Fibroblast of the aortic adventitia (primary cell): ENCODE results near the gene FAM107A. TPM values are rescaled to one million over a fixed set of nuclear protein-coding genes. Genes with fewer than 3 reads are reported as not detected.

Experiments used
- DNase-seq: peaks from one replicate; pipeline ENCODE4 v3.0.0-alpha.2; 2010; ENCODE audit warnings: low read depth
- H3K4me3 ChIP-seq: 2 replicates; pipeline ENCODE4 v1.5.1; 2011; ENCODE audit warnings: low read depth, mild to moderate bottlenecking, control low read depth, low read length, moderate library complexity
- total RNA-seq: library from RNA; depleted of rRNA; stranded (reverse); fragments of >200 nt; gene quantifications from 2 replicates; pipeline ENCODE4 v1.2.3, GENCODE V29; 2012; ENCODE audit warnings: low replicate concordance
- TF ChIP-seq, protein P1 (sequence below): IDR thresholded peaks from 2 replicates; pipeline ENCODE4 v1.5.1; 2011; ENCODE audit warnings: mild to moderate bottlenecking, low read length, control low read depth, inconsistent platforms; ENCODE audit not compliant: insufficient read depth

The FAM107A gene
- total RNA-seq, 1 donor, result 0.54 TPM

DNA sequence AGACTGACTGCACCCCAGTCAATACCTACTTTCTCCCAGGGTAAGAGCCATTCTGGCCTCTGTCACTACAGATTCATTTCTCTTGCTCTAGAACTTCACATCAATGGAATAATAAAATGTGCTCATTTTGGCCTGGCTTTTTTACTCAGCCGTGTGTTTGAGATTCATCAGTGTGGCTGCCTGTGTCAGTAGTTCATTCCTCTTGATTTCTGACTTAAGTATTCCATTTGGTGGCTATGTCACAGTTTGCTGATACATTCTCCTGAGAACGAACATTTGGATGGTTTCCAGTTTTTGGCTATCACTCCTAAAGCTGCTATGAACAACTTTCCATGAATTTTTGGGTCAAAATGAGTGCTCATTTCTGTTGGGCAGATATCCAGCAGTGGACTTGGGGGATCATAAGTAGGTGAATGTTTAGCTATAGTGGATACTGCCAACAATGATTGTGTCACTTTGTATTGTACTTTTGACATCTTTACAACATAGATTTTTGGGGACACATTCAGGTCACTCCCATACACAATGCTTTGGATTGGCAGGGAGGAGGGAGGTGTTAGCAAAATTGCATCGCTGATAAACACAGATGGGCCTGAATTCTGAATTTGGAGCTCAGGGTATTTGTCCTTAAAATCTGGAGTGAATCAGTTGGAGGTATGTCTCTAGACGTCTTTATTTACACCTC lies 19.8 kb upstream of the FAM107A start:
- no peak overlapping the region for H3K4me3 ChIP-seq
- TF ChIP-seq, protein P1, sequence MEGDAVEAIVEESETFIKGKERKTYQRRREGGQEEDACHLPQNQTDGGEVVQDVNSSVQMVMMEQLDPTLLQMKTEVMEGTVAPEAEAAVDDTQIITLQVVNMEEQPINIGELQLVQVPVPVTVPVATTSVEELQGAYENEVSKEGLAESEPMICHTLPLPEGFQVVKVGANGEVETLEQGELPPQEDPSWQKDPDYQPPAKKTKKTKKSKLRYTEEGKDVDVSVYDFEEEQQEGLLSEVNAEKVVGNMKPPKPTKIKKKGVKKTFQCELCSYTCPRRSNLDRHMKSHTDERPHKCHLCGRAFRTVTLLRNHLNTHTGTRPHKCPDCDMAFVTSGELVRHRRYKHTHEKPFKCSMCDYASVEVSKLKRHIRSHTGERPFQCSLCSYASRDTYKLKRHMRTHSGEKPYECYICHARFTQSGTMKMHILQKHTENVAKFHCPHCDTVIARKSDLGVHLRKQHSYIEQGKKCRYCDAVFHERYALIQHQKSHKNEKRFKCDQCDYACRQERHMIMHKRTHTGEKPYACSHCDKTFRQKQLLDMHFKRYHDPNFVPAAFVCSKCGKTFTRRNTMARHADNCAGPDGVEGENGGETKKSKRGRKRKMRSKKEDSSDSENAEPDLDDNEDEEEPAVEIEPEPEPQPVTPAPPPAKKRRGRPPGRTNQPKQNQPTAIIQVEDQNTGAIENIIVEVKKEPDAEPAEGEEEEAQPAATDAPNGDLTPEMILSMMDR, result no peak
- no peak for DNase-seq

DNA sequence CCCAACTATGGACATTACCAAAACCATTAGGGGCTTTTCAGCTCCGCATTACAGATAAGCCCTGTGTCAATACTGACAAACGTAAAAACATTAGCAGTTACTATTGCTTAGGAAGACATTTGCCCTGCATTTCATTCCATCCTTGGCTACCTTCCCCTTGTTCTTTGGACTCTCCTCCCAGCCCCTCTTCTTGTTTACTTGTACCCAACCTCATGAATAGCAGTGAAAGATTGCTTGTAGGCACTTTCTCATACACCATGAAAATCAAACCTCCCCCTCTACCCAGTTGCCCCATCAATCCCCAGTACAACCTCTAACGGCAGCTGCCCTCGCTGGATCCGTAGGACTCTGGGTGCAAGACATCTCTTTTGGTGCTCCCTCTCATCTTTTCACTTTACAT lies 16.9 kb upstream of the FAM107A start:
- no peak overlapping the region for H3K4me3 ChIP-seq
- DNase-seq, result no peak
- TF ChIP-seq, protein P1, result no peak

DNA sequence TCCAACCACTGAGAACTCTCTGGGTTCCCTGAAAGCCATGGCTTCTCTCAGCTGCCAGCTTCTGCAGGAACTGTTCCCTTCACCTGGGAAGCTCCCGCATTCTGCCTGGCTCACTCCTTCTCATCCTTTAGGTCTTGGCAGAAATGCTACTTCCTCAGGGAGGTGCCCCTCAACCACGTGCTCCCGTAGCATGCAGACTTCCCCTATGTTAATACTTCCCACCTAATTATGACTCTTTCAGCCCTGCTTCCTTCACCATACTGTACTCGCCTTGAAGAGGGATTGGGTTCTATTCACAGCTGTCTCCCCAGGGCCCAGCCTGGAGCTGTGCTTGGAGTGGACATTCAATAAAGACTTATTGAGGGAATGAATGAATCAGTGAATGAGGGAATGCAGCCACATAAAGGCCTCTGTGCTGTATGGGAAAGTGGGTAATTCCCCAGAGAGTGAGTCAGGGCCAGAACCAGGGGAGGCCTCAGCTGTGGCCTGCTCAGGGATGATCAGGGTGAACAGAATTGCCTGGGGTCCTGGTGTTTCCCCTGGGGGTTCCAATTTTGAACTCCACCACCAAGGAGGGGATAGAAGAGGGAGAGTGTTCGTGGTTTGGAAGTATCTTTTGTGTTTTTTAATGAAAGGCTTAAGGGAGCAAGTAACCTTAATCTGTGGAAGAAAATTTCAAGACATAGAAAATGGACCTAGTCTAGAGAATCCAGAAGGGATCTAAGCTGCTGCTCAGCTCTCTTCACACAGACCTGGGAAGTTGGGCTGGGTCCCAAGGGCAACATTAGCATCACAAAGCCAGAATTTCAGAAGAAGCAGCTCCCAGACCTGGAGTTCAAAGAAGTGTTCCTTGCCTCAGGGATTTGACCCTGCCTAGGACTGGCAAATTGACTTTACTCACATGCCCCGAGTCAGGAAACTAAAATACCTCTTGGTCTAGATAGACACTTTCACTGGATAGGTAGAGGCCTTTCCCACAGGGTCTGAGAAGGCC lies 14.6 kb upstream of the FAM107A start:
- TF ChIP-seq, protein P1, result no peak
- DNase-seq, result no peak
- H3K4me3 ChIP-seq, result no peak overlapping the region

DNA sequence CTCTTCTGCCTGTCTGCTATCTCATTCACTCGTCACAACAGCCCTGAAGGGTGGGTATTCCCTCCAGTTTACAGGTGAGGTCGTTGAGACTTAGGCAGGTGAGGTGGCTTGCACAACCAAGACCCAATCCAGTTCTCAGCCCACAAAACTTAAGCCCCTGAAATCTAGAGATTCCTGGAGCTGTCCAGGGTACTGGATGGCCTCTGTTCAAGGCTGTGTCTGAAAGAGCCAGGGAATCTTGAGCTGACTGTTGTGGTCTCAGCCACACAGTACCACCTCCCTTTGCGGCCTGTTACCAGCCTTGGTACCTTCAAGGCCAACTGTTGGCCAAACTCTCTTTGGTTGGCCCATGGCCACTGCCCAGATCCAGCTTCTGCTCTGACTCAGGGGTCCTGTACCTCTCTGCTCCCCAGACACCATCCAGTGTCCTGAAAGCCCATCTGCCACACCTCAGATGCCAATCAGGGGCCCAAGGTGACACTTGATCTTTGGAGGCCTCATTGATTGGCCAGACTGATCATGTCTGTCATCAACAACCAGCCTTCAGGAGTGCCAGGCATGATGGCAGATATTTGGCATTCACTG lies 10.9 kb upstream of the FAM107A start:
- DNase-seq, result peak; percentile 56
- H3K4me3 ChIP-seq, result no peak overlapping the region
- TF ChIP-seq, protein P1, result no peak

DNA sequence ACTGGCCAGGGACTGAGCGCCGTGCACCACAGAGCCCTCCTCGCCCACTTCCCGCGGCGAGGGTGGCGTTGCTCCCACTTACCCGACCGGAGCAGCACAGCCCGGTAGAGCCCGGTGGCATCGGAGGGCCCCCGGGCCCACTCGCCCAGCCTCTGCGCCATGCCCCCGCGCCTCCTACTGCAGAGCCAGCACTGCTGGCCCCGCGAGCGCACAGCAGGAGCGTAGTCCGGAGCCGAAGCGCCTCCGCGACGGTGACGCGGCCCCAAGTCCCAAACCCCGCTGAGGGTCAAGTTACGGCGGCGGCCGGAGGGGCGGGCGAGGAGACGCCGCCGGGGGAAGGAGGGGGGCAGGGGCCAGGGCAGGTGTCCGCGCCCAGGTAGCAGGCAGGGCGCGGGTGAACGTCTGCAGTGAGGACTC lies 9.6 kb upstream of the FAM107A start:
- TF ChIP-seq, protein P1, result no peak
- H3K4me3 ChIP-seq, result no peak overlapping the region
- no peak for DNase-seq

DNA sequence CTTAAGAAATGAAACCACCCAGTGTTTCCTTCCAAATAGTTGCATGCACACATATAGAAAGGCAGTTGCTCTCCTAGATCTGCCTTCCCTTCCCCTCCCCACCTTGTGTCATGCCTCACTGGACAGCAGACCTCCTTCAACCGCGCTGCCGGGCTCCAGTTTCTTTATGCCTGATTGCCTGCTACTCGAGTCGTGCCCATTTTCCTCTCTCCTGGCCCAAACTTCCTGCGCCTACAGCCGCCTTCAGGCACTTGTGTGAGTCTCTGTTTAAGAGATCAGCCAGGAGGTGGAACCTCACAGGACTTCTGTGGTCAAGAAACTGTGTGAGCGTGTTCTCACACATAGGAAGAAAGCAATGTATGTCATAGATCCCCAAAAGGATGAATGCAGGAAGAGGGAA lies 8.8 kb upstream of the FAM107A start:
- DNase-seq, result no peak
- TF ChIP-seq, protein P1, result no peak
- H3K4me3 ChIP-seq, result no peak overlapping the region
